ENCODE results near the gene MRAP2.
"Not testable (repeated sequence)": the region's sequence is repeated elsewhere in the genome, so short reads cannot be mapped to it uniquely, and the experiment has no call there.

Gene MRAP2

DNA sequence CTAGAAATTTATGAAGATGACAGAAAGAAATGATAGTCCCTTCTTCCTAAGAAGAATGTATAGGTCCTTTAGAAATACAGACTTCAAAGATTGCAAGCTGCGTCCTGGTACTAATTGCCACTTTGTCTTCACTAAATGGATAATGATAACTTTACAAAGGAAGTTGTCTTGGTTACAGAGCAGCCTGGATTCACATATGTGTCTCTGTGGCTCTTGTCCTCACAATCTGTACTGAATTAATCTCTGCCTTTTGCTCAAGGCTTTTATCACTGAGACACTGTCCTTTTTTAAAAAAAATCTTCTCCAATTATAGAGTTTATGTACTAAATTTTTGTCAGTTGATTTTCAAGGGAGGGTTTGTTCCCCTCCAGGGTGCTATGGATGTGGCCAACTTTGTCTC is 17.5 kb upstream of the MRAP2 start:
- FAIRE-seq (no peak), DNase-seq (ENCODE audit: insufficient read length) (no peak)
- TF ChIP-seq POLR2AphosphoS5 (IDR thresholded peaks at IDR 0.05; ENCODE audit: low read depth, low read length), result no peak
- no peak for TF ChIP-seq POLR2A (IDR thresholded peaks at IDR 0.05; ENCODE audit: low read depth, low read length)
- no peak for TF ChIP-seq TAF1 (IDR thresholded peaks at IDR 0.05; ENCODE audit: borderline replicate concordance, low read depth, low read length)

DNA sequence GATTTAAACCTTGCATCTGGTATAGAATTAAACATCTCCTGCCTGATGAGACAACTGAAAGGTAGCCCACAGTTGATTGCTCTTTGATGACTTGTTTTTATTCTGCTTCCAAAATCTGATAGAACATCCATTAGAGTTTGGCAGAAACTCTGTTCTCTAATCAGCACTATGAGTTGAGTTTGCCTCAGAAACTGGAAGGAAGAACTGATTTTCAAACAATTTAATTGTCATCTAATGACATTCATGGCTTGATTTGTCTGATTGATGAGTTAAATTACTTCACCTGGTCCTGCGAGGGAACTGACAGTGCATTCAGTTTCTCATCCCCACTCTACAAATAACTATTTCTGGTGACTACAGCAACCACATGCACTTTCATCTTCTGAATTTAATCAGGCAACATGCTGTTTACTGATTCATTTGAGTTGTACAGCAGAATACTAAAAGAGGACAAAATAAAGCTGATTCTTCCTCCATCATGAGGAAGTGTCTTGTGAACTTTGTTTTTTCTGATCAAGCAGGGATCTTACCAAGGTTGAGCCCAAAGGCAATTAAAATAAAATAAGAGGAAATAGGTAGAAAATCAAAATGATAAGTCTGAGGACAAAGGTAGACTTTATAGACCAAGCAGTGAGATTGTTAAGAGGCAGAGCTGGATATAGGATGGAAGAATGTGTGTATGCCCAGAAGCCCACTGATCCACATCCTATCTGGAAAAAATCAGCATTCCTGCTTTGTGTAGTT is 15.7 kb upstream of the MRAP2 start:
- no peak for TF ChIP-seq POLR2AphosphoS5 (IDR thresholded peaks at IDR 0.05; ENCODE audit: low read depth, low read length)
- TF ChIP-seq TAF1 (IDR thresholded peaks at IDR 0.05; ENCODE audit: borderline replicate concordance, low read depth, low read length), result no peak
- no peak for FAIRE-seq
- DNase-seq (ENCODE audit: insufficient read length), result no peak

DNA sequence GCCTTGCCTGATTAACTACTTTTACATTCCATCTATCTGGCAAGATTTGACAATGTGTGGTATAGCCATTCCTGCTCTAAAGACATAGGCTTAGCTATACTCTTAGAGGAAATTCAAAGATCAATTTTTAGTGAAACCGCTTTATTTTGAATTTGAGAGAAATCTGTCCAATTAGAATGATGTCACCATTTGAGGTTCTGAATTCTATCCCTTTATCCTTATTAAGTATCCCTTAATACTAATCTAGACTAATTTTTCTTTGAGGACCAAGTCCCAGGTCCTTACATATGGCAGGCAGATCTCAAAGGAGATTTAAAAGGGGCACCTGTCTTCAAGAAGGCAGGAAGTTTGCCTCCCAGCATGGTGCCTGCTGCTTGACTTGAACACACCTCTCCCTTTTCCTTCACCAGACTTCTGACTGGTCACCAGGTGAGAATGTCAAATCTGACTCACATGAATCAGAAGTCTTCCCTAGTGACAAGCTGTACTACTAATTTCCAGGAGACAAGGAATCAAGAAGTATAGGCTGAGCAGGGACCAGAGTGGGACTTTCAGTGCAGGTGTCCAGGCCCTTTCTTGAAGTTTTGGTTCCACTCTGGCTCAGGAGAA is 15.0 kb upstream of the MRAP2 start:
- no peak for FAIRE-seq
- DNase-seq (ENCODE audit: insufficient read length), result no peak
- TF ChIP-seq POLR2A (IDR thresholded peaks at IDR 0.05; ENCODE audit: low read depth, low read length) (no peak), POLR2AphosphoS5 (IDR thresholded peaks at IDR 0.05; ENCODE audit: low read depth, low read length) (no peak), TAF1 (IDR thresholded peaks at IDR 0.05; ENCODE audit: borderline replicate concordance, low read depth, low read length) (no peak)

DNA sequence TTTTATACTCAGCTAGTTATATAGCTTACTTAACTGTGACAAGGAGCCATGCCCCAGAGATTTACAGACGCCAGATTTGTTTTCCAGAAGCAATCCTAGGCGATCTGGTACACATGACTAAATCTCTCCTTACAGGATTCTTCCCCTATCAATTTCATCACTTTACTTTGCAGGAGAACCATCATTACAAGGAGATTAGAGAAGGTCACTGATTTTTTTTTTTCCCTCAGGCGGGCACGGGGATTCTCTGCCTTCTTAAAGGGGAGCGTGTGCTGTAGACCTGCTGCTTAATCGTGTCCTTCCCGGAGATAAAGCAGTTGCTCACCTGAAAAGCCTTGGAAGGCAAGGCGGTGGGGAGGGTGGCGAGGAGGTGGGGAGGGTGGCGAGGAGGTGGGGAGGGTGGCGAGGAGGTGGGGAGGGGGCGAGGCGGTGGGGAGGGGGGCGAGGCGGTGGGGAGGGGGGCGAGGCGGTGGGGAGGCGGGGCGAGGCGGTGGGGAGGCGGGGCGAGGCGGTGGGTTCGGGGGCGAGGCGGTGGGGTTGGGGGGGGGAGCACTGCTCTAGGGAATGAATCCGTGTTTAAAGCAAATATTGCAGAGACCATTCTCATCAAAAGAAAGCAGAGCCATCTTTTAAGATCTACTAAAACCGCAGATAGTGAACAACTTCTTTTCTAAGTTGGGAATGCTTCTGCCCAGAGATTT is 14.3 kb upstream of the MRAP2 start:
- no peak for TF ChIP-seq POLR2AphosphoS5 (IDR thresholded peaks at IDR 0.05; ENCODE audit: low read depth, low read length)
- TF ChIP-seq POLR2A (IDR thresholded peaks at IDR 0.05; ENCODE audit: low read depth, low read length), result no peak
- TF ChIP-seq TAF1 (IDR thresholded peaks at IDR 0.05; ENCODE audit: borderline replicate concordance, low read depth, low read length), result no peak
- FAIRE-seq (no peak), DNase-seq (ENCODE audit: insufficient read length) (no peak)

DNA sequence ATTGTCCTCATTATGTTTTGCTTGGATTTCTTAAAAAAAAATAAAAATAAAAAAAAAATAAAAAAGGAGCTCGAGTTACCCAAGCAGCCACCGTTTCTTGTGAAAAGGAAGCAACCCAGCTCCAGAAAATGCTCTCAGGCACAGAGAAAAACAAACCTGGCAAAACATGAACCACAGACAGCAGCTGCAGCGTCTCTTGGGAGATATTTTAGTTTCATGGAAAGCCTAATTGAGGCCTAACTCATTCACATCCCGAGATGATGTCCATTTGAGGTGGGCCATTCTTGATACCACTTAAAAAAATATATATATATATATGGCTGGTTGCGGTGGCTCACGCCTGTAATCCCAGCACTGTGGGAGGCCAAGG is 13.7 kb upstream of the MRAP2 start:
- DNase-seq (ENCODE audit: insufficient read length), result no peak
- TF ChIP-seq POLR2AphosphoS5 (IDR thresholded peaks at IDR 0.05; ENCODE audit: low read depth, low read length) (no peak), POLR2A (IDR thresholded peaks at IDR 0.05; ENCODE audit: low read depth, low read length) (no peak), TAF1 (IDR thresholded peaks at IDR 0.05; ENCODE audit: borderline replicate concordance, low read depth, low read length) (no peak)
- FAIRE-seq, result no peak

DNA sequence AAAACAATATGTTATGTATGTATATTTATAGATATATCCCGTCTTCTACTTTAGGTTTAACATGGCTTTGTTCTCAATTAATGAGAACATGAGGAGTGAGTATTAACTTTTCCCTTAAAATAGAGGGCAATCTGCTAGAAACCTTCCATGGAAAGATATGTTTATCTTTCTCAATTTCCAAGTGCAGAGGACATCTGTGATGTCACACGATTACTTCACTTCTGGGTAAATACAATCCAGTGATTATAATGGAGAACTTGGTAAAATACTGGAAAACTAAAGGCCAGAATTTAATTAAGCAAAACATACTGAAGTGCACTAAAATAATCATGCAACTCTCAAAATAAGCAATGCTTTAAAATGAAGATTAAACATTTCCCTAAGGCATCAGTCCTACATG is 11.9 kb upstream of the MRAP2 start:
- FAIRE-seq, result no peak

DNA sequence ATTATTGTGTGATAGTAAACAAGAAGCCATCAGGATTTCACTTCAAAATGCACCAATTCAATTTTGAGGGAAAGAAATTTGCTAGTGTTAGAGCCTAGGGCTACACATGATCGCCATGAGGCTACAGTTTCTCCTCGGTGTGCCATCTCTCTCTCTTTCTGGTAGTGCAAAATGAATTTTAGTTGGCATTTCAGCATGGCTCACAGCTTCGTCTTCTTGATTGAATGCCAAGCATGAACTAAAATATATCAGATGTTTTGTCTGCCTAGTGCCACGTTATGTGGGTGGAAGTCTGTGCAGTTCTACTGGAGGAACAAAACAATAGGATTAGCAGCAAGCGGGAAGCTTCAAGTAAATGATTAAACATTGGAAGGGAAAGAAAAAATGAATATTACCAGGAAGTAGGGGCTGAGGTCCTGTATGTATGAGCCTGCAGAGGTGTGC is 6.8 kb upstream of the MRAP2 start:
- TF ChIP-seq TAF1 (IDR thresholded peaks at IDR 0.05; ENCODE audit: borderline replicate concordance, low read depth, low read length) (no peak), POLR2AphosphoS5 (IDR thresholded peaks at IDR 0.05; ENCODE audit: low read depth, low read length) (no peak), POLR2A (IDR thresholded peaks at IDR 0.05; ENCODE audit: low read depth, low read length) (no peak)
- DNase-seq (ENCODE audit: insufficient read length) (no peak), FAIRE-seq (no peak)

More for the DNA sequence above, 11.9 kb upstream of the MRAP2 start:
- TF ChIP-seq TAF1 (IDR thresholded peaks at IDR 0.05; ENCODE audit: borderline replicate concordance, low read depth, low read length) (no peak), POLR2A (IDR thresholded peaks at IDR 0.05; ENCODE audit: low read depth, low read length) (no peak), POLR2AphosphoS5 (IDR thresholded peaks at IDR 0.05; ENCODE audit: low read depth, low read length) (no peak)
- no peak for DNase-seq (ENCODE audit: insufficient read length)

DNA sequence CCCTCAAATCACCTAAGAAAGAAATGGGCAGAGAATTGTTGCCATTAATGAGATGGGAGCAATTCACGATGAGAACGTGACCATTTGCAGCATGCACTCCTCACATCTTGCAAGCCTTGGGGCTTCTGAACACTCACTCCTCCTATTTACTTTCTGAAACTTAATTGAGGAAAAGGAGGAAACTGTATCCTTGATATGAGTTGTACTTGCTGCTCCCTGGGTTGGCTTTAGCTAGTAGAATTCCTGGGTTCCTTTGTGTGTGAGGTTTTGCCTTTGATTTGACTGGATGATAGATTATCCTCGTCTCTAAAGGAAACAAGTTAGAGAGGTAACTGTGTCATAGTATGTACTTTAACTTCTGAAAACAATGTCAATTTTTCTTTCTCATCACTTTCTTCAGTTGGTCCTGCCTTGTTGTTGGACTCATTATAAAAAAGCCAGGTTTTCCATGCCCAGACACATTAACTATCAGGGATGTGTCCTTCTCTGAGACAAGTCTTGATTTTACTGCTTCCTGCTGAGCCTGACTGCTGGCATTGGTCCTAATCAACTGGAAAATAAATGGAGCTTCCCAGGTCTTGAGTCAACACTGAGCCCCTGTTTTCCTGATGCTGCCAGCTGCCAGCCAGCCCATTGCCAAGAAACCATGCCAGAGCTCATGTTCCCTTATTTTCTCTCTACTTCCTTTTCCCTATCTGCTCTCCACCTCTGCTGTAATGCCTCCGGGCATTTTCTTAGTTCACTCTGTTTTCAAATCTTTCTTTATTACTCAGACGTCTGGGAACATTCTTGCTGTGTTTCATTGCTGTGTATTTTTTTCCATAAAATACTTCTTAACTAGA is 6.0 kb upstream of the MRAP2 start:
- no peak for TF ChIP-seq POLR2AphosphoS5 (IDR thresholded peaks at IDR 0.05; ENCODE audit: low read depth, low read length)
- no peak for TF ChIP-seq TAF1 (IDR thresholded peaks at IDR 0.05; ENCODE audit: borderline replicate concordance, low read depth, low read length)
- TF ChIP-seq POLR2A (IDR thresholded peaks at IDR 0.05; ENCODE audit: low read depth, low read length), result no peak
- no peak for FAIRE-seq
- DNase-seq (ENCODE audit: insufficient read length), result no peak

DNA sequence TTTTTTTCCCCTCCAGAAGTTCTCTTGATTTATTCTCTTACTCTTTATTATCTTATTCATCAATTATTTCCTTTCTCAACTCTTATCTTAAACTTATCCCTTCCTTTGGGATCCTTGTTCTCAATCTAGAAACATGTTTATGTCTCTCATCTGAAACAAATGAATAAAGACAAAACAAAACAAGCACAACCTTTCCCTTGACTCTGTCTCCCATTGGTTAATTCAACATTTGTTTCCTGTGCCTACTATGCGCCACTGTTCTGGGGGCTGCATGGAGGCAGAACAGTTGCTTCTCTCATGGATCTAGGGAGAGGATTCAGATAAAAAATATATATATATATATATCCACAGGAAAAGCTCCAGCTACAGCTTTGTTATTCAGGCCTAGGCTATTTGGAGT is 5.2 kb upstream of the MRAP2 start:
- DNase-seq (ENCODE audit: insufficient read length) (no peak), FAIRE-seq (no peak)
- TF ChIP-seq POLR2AphosphoS5 (IDR thresholded peaks at IDR 0.05; ENCODE audit: low read depth, low read length) (no peak), TAF1 (IDR thresholded peaks at IDR 0.05; ENCODE audit: borderline replicate concordance, low read depth, low read length) (no peak), POLR2A (IDR thresholded peaks at IDR 0.05; ENCODE audit: low read depth, low read length) (no peak)

DNA sequence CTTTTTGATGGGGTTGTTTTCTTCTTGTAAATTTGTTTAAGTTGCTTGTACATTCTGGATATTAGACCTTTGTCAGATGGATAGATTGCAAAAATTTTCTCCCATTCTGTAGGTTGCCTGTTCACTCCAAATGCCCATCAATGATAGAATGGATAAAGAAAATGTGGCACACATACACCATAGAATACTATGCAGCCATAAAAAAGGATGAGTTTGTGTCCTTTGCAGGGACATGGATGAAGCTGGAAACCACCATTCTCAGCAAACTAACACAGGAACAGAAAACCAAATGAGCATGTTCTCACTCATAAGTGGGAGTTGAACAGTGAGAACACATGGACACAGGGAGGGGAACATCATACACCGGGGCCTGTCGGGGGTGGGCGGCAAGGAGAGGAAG is 1.6 kb upstream of the MRAP2 start:
- not testable (repeated sequence) for DNase-seq (ENCODE audit: insufficient read length); FAIRE-seq

DNA sequence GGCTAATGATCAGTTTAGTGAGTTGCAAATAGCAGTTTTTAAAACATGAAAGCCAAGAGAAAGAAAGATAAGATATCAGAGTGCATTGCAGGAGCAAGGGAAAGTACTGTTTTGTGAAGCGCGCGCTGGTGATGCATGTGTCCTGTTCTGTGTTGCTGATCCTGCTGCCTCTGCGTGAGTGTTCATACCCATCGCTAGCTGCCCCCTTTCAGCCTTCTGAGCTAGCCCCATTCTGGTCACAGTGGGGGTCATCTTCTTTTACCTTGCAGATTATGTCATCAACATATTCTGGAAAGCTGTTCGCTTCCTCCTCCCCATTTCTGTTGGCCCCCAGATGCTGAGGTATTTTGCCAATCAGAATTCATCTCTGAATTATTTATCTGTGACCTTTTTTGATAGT is 1.9 kb downstream of the MRAP2 start:
- FAIRE-seq (no peak), DNase-seq (ENCODE audit: insufficient read length) (no peak)
- TF ChIP-seq POLR2AphosphoS5 (IDR thresholded peaks at IDR 0.05; ENCODE audit: low read depth, low read length) (no peak), TAF1 (IDR thresholded peaks at IDR 0.05; ENCODE audit: borderline replicate concordance, low read depth, low read length) (no peak), POLR2A (IDR thresholded peaks at IDR 0.05; ENCODE audit: low read depth, low read length) (no peak)

All from GM12892 (cell line).